ENCODE measurements around the gene EIF6. TPM values are rescaled to one million over a fixed set of nuclear protein-coding genes. Genes with fewer than 3 reads are reported as not detected.

Gene EIF6
- total and polyA plus RNA-seq, 9 of the 15 experiments (the other 6 are each of a cell fraction or from before 2014, with no cell fraction given), result 165 to 832 (median 229) TPM

GRCh38 chr20:35311409-35311808, 26.8 kb upstream of the EIF6 start (continued):
- TF ChIP-seq, protein P1, sequence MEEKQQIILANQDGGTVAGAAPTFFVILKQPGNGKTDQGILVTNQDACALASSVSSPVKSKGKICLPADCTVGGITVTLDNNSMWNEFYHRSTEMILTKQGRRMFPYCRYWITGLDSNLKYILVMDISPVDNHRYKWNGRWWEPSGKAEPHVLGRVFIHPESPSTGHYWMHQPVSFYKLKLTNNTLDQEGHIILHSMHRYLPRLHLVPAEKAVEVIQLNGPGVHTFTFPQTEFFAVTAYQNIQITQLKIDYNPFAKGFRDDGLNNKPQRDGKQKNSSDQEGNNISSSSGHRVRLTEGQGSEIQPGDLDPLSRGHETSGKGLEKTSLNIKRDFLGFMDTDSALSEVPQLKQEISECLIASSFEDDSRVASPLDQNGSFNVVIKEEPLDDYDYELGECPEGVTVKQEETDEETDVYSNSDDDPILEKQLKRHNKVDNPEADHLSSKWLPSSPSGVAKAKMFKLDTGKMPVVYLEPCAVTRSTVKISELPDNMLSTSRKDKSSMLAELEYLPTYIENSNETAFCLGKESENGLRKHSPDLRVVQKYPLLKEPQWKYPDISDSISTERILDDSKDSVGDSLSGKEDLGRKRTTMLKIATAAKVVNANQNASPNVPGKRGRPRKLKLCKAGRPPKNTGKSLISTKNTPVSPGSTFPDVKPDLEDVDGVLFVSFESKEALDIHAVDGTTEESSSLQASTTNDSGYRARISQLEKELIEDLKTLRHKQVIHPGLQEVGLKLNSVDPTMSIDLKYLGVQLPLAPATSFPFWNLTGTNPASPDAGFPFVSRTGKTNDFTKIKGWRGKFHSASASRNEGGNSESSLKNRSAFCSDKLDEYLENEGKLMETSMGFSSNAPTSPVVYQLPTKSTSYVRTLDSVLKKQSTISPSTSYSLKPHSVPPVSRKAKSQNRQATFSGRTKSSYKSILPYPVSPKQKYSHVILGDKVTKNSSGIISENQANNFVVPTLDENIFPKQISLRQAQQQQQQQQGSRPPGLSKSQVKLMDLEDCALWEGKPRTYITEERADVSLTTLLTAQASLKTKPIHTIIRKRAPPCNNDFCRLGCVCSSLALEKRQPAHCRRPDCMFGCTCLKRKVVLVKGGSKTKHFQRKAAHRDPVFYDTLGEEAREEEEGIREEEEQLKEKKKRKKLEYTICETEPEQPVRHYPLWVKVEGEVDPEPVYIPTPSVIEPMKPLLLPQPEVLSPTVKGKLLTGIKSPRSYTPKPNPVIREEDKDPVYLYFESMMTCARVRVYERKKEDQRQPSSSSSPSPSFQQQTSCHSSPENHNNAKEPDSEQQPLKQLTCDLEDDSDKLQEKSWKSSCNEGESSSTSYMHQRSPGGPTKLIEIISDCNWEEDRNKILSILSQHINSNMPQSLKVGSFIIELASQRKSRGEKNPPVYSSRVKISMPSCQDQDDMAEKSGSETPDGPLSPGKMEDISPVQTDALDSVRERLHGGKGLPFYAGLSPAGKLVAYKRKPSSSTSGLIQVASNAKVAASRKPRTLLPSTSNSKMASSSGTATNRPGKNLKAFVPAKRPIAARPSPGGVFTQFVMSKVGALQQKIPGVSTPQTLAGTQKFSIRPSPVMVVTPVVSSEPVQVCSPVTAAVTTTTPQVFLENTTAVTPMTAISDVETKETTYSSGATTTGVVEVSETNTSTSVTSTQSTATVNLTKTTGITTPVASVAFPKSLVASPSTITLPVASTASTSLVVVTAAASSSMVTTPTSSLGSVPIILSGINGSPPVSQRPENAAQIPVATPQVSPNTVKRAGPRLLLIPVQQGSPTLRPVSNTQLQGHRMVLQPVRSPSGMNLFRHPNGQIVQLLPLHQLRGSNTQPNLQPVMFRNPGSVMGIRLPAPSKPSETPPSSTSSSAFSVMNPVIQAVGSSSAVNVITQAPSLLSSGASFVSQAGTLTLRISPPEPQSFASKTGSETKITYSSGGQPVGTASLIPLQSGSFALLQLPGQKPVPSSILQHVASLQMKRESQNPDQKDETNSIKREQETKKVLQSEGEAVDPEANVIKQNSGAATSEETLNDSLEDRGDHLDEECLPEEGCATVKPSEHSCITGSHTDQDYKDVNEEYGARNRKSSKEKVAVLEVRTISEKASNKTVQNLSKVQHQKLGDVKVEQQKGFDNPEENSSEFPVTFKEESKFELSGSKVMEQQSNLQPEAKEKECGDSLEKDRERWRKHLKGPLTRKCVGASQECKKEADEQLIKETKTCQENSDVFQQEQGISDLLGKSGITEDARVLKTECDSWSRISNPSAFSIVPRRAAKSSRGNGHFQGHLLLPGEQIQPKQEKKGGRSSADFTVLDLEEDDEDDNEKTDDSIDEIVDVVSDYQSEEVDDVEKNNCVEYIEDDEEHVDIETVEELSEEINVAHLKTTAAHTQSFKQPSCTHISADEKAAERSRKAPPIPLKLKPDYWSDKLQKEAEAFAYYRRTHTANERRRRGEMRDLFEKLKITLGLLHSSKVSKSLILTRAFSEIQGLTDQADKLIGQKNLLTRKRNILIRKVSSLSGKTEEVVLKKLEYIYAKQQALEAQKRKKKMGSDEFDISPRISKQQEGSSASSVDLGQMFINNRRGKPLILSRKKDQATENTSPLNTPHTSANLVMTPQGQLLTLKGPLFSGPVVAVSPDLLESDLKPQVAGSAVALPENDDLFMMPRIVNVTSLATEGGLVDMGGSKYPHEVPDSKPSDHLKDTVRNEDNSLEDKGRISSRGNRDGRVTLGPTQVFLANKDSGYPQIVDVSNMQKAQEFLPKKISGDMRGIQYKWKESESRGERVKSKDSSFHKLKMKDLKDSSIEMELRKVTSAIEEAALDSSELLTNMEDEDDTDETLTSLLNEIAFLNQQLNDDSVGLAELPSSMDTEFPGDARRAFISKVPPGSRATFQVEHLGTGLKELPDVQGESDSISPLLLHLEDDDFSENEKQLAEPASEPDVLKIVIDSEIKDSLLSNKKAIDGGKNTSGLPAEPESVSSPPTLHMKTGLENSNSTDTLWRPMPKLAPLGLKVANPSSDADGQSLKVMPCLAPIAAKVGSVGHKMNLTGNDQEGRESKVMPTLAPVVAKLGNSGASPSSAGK (IDR thresholded peaks at IDR 0.05), result no peak
- TF ChIP-seq PCBP1 (IDR thresholded peaks at IDR 0.05; ENCODE audit: low read depth, low read length, poor library complexity, severe bottlenecking) (no peak), ZFP30 (CRISPR knock-in tag; IDR thresholded peaks at IDR 0.05; ENCODE audit: borderline replicate concordance) (no peak), ZNF740 (CRISPR knock-in tag; IDR thresholded peaks at IDR 0.05) (no peak), ZNF740 (tag; IDR thresholded peaks at IDR 0.05) (no peak), POLR2H (tag; IDR thresholded peaks at IDR 0.05; ENCODE audit: low read depth) (no peak), ZNF780A (CRISPR knock-in tag; IDR thresholded peaks at IDR 0.05) (no peak), ZNF224 (CRISPR knock-in tag; IDR thresholded peaks at IDR 0.05) (no peak), ZKSCAN8 (CRISPR knock-in tag; IDR thresholded peaks at IDR 0.05) (no peak), ZBTB26 (CRISPR knock-in tag; IDR thresholded peaks at IDR 0.05) (no peak)

All from K562 (cell line).